Stomach (tissue), 4 donors: ENCODE measurements around the gene TIGAR.

Source experiments
- CTCF ChIP-seq, 7 experiments: fragments of 450-650 bp in 4 of 7; fragments of 200-600 bp in 3 of 7; sonication (generic) in 3 of 7; IDR thresholded peaks; one replicate each; pipeline ENCODE4 v1.5.1; 2016 to 2019; ENCODE audit warnings: antibody characterized with exemption in 7 of 7, control low read depth in 2 of 7, mild to moderate bottlenecking in 1 of 7
- EP300 ChIP-seq: sonication (generic); formaldehyde crosslinking; IDR thresholded peaks from one replicate; pipeline ENCODE4 v1.6.1; 2017; ENCODE audit warnings: antibody characterized with exemption
- POLR2A ChIP-seq, 4 donors: fragments of 450-650 bp; IDR thresholded peaks; one replicate each; pipeline ENCODE4 v1.6.1; 2016; ENCODE audit warnings: antibody characterized with exemption in 4 of 4, control low read depth in 2 of 4, mild to moderate bottlenecking in 1 of 4, moderate library complexity in 1 of 4

GRCh38 chr12:4271717-4272423 is 49.1 kb upstream of the TIGAR start:
- TF ChIP-seq CTCF (IDR thresholded peaks at IDR 0.05) (no peak), EP300 (no peak), POLR2A (IDR thresholded peaks at IDR 0.05) (no peak)
